Measurements from ENCODE around the gene TTC28. TPM values are rescaled to one million over a fixed set of nuclear protein-coding genes. Genes with fewer than 3 reads are reported as not detected.

Gene TTC28
- total RNA-seq, 1 donor from 2014 or later = 70.8 TPM

DNA sequence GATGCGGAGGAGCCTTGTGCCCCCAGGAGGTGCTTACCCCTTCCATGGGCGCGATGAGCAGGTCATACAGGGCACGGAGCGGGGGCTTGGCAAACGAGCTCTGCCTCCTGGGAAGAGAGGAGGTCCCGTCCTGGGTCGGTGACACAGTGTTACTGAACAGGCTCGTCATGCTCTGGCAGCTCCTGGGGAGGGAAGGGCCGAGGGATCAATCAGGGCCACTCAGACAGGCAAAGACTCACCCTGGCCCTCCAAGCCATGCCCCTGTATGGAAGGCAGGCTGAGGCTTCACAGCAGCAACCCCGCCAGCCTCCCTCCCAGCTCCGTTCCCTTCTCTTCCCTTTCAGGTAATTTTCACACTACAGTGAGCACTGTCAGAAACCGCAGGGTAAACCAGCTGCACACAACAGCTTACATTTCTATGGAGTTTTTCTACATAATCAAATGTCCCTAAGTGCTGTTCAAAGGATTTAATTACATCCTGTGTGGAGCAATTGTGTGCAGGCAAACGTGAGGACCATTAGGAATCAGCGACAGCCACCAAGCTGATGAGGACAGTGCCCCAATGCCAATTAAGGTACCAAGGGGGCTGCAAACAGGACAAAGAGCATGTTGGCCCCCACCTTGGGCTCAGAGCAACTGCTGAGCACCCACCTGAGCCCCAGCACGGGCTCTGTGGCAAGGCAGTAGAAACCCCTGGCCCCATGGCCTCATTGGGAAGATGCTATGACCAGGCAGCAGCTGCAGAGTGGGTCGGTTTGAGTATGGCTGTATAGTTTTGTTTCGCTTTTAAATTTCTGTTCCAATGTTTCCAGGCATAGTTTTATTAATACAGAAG, 665.2 kb downstream of the TTC28 start:
- Mint-ChIP-seq H3K36me3 (ENCODE audit: low read depth, unreplicated experiment) (peaks cover 8% of the 10 kb centered on the region), H3K27me3 (ENCODE audit: unreplicated experiment) (peaks cover 12% of the 10 kb centered on the region), H3K9me3 (ENCODE audit: unreplicated experiment) (no peaks in the 10 kb centered on the region), H3K4me1 (ENCODE audit: unreplicated experiment) (peaks cover 5% of the 10 kb centered on the region), H3K27ac (ENCODE audit: unreplicated experiment) (no peak overlapping the region), H3K4me3 (ENCODE audit: unreplicated experiment) (no peak overlapping the region)
- no peak for DNase-seq (ENCODE audit: low spot score)
- TF ChIP-seq, protein P1, sequence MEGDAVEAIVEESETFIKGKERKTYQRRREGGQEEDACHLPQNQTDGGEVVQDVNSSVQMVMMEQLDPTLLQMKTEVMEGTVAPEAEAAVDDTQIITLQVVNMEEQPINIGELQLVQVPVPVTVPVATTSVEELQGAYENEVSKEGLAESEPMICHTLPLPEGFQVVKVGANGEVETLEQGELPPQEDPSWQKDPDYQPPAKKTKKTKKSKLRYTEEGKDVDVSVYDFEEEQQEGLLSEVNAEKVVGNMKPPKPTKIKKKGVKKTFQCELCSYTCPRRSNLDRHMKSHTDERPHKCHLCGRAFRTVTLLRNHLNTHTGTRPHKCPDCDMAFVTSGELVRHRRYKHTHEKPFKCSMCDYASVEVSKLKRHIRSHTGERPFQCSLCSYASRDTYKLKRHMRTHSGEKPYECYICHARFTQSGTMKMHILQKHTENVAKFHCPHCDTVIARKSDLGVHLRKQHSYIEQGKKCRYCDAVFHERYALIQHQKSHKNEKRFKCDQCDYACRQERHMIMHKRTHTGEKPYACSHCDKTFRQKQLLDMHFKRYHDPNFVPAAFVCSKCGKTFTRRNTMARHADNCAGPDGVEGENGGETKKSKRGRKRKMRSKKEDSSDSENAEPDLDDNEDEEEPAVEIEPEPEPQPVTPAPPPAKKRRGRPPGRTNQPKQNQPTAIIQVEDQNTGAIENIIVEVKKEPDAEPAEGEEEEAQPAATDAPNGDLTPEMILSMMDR (IDR thresholded peaks at IDR 0.05; ENCODE audit: unreplicated experiment) = no peak

DNA sequence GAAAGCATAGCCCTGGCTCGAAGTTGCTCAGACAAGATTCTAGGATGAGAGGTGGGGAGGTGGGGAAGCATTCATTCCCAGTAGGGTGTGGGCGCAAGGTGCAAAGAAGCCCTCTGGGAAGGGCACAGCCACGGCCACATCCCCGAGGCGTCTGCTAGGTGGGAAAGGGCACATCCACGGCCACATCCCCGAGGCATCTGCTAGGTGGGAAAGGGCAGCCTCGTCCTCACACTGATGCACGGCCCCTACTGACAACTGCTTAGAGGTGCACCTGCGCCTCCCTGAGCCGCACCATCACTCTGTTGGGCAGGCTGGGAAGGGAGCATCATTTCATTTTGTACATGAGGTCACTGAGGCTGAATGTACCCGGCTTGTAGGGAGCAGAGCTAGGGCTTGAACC, 666.0 kb downstream of the TTC28 start:
- H3K27me3 Mint-ChIP-seq (ENCODE audit: unreplicated experiment) = peaks cover 9% of the 10 kb centered on the region

DNA sequence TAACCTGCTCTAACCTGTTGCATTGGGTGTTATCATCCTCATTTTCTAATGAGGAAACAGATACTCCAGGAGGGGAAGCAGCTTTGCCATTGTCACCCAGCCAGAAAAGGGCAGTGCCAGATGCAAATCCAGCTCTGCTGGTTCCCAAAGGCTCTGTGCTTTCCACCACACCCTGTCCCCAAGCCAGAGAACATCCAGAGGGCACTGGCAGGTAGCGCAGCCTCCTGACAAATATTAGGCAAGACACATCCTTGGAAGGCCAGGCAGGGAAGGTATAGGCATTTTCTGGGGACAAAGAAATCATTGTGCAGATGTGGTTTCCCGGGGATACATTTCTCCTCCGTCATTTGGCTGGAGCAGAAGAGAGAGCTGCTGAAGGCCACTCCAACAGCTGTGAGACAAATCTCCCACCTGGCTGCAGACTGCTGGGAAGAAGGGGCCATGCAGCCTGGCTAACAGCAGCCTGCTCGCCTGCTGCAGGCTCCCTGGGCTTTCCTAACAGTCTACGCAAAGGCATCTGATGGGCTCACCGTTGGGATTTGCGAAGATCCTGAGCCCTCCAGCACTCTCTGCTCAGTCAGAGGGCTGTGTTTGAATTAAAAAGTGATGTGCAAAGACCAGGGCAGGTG, 666.7 kb downstream of the TTC28 start:
- Mint-ChIP-seq H3K27me3 (ENCODE audit: unreplicated experiment) (peaks cover 9% of the 10 kb centered on the region), H3K9me3 (ENCODE audit: unreplicated experiment) (no peaks in the 10 kb centered on the region), H3K4me3 (ENCODE audit: unreplicated experiment) (no peak overlapping the region), H3K36me3 (ENCODE audit: low read depth, unreplicated experiment) (peaks cover 9% of the 10 kb centered on the region), H3K4me1 (ENCODE audit: unreplicated experiment) (peaks cover 5% of the 10 kb centered on the region), H3K27ac (ENCODE audit: unreplicated experiment) (no peak overlapping the region)
- TF ChIP-seq, protein P1 (IDR thresholded peaks at IDR 0.05; ENCODE audit: unreplicated experiment) = no peak
- DNase-seq (ENCODE audit: low spot score) = no peak

More for the DNA sequence above, 666.0 kb downstream of the TTC28 start:
- Mint-ChIP-seq H3K4me3 (ENCODE audit: unreplicated experiment) (no peak overlapping the region), H3K27ac (ENCODE audit: unreplicated experiment) (no peak overlapping the region), H3K9me3 (ENCODE audit: unreplicated experiment) (no peaks in the 10 kb centered on the region), H3K4me1 (ENCODE audit: unreplicated experiment) (peaks cover 5% of the 10 kb centered on the region), H3K36me3 (ENCODE audit: low read depth, unreplicated experiment) (peaks cover 8% of the 10 kb centered on the region)
- TF ChIP-seq, protein P1 (IDR thresholded peaks at IDR 0.05; ENCODE audit: unreplicated experiment) = no peak
- DNase-seq (ENCODE audit: low spot score) = no peak

DNA sequence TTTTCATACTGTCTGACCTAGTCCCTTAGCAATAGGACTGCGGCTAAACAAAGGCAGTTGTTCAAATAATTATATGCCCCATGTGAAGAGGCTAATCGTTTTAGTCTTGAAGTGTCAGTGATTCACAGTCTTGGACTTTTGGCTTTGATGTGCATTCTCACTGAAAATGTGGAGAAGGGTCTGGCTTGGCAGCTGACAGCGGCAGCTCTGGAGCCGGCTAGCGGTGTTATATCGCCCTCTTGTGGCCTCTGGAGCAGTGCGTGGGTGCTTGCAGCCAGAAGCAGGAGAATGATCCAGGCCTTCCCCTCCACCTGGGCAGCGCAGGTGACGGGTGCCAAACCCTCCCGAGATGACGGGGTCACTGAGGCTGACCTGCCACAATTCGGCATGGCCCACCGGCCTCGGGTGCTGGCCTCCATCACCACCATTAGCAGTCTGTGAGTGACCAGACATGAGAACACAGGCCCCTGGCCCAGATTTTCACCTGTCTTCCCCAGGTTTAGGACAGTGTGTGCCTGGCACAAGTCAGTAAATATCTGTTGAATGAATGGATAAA, 670.3 kb downstream of the TTC28 start:
- no peaks in the 10 kb centered on the region for H3K4me1 Mint-ChIP-seq (ENCODE audit: unreplicated experiment)
- H3K27ac Mint-ChIP-seq (ENCODE audit: unreplicated experiment) = no peak overlapping the region
- H3K27me3 Mint-ChIP-seq (ENCODE audit: unreplicated experiment) = peaks cover 8% of the 10 kb centered on the region
- DNase-seq (ENCODE audit: low spot score) = peak; percentile 81
- no peak overlapping the region for H3K4me3 Mint-ChIP-seq (ENCODE audit: unreplicated experiment)
- TF ChIP-seq, protein P1 (IDR thresholded peaks at IDR 0.05; ENCODE audit: unreplicated experiment) = peak; percentile 77
- peaks cover 21% of the 10 kb centered on the region for H3K36me3 Mint-ChIP-seq (ENCODE audit: low read depth, unreplicated experiment)
- H3K9me3 Mint-ChIP-seq (ENCODE audit: unreplicated experiment) = no peaks in the 10 kb centered on the region

Measured in endothelial cell (in vitro differentiated cells).